AG09309 (cell line): ENCODE data around the gene OR11A1.
"Not testable (repeated sequence)": the region's sequence is repeated elsewhere in the genome, so short reads cannot be mapped to it uniquely, and the experiment has no call there.

Experiments used
- DNase-seq: peaks from one replicate; pipeline ENCODE4 v3.0.0-alpha.2; 2010; ENCODE audit warnings: low read depth
- H3K4me3 ChIP-seq: 2 replicates; pipeline ENCODE4 v1.5.1; 2011; ENCODE audit warnings: mild to moderate bottlenecking, low read depth, low read length, moderate library complexity; ENCODE audit not compliant: control insufficient read depth
- CTCF ChIP-seq: IDR thresholded peaks from 2 replicates; pipeline ENCODE4 v1.5.1; 2011; ENCODE audit warnings: mild to moderate bottlenecking, low read depth, low read length, inconsistent platforms; ENCODE audit not compliant: insufficient read depth, control insufficient read depth; ENCODE audit errors: missing control alignments

The OR11A1 gene

GRCh38 chr6:29465801-29466200, 8.9 kb upstream of the OR11A1 start:
- no peak overlapping the region for H3K4me3 ChIP-seq
- TF ChIP-seq CTCF: no peak
- DNase-seq: no peak

- DNase-seq: no peak
- TF ChIP-seq CTCF: no peak
- H3K4me3 ChIP-seq: no peak overlapping the region
Observed at GRCh38 chr6:29465279-29465678, 8.4 kb upstream of the OR11A1 start.

GRCh38 chr6:29462022-29462421, 5.2 kb upstream of the OR11A1 start:
- DNase-seq: no peak
- no peak overlapping the region for H3K4me3 ChIP-seq
- no peak for TF ChIP-seq CTCF

- no peak for TF ChIP-seq CTCF
- no peak overlapping the region for H3K4me3 ChIP-seq
- DNase-seq: no peak
Observed at GRCh38 chr6:29461021-29461814, 4.3 kb upstream of the OR11A1 start.

GRCh38 chr6:29451471-29452193, 5.2 kb downstream of the OR11A1 start:
- DNase-seq: no peak
- no peak for TF ChIP-seq CTCF
- H3K4me3 ChIP-seq: no peak overlapping the region

- no peak for TF ChIP-seq CTCF
- H3K4me3 ChIP-seq: no peak overlapping the region
- no peak for DNase-seq
Observed at GRCh38 chr6:29447670-29448069, 9.2 kb downstream of the OR11A1 start.

- not testable (repeated sequence) for DNase-seq, H3K4me3 ChIP-seq
Observed at GRCh38 chr6:29444031-29444430, 12.8 kb downstream of the OR11A1 start.
